ENCODE measurements around the gene PTPRA. TPM values are rescaled to one million over a fixed set of nuclear protein-coding genes. Genes with fewer than 3 reads are reported as not detected.
"Not testable (repeated sequence)": the region's sequence is repeated elsewhere in the genome, so short reads cannot be mapped to it uniquely, and the experiment has no call there.

Gene PTPRA
- total RNA-seq, 1 experiment from 2014 or later = 45.2 TPM

DNA sequence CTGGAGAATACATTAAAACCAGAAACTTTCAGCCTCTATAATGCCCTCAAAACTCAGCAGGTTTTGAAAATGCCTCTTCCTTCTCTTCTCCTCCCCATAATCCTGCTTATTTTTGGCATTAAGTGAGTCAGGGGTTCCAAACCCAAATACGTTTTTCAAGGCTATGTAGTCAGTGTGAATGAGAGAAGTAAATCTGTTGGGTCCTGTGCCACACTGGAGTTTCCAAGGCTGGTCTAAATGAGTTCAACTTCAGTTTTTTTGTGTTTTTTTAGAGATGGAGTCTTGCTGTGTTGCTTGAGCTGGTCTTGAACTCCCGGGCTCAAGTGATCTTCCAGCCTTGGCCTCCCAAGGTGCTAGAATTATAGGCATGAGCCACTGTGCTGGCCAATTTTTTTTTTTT, 20.9 kb downstream of the PTPRA start:
- Mint-ChIP-seq H3K9me3 (peaks cover 0 to 7% of the 10 kb centered on the region in 2 experiments; a peak in 2 of 5 replicates), H3K36me3 (ENCODE audit: insufficient read depth in 1 of 3, low read depth in 3 of 3) (peaks cover 5 to 9% (median 7%) of the 10 kb centered on the region in 3 experiments), H3K4me1 (no peaks in the 10 kb centered on the region), H3K27me3 (ENCODE audit: low read depth) (no peaks in the 10 kb centered on the region), H3K4me3 (no peak overlapping the region), H3K27ac (no peak overlapping the region)
- peaks cover 11% of the 10 kb centered on the region; the same call in 1 of the 2 replicates for H3K79me2 ChIP-seq (ENCODE audit: insufficient read depth, low read length)
- no peak overlapping the region for H3K56ac ChIP-seq (ENCODE audit: insufficient read length, low read depth, low read length)
- H2BK12ac ChIP-seq (ENCODE audit: insufficient read length, low read depth, low read length) = no peak overlapping the region
- no peak overlapping the region for H3K27ac ChIP-seq (ENCODE audit: insufficient read length, low read depth, low read length)
- no peaks in the 10 kb centered on the region for H3K23me2 ChIP-seq (ENCODE audit: insufficient read length, low read depth, low read length, poor library complexity, severe bottlenecking)
- H2AK5ac ChIP-seq (ENCODE audit: insufficient read length, low read length) = no peak overlapping the region
- no peak overlapping the region for H3K14ac ChIP-seq (ENCODE audit: insufficient read depth, low read length)
- no peaks in the 10 kb centered on the region for H3K27me3 ChIP-seq (ENCODE audit: insufficient read depth, low read length)
- H4K91ac ChIP-seq (ENCODE audit: insufficient read length, low read depth, low read length) = no peak overlapping the region
- no peaks in the 10 kb centered on the region for H3K9me3 ChIP-seq (ENCODE audit: control insufficient read depth, low read depth, low read length)
- WGBS (ENCODE audit: extremely low coverage, insufficient read length, low lambda C conversion rate) = no CpG with 5 or more reads among the region's 2 CpGs
- no peak overlapping the region for H2AFZ ChIP-seq (ENCODE audit: low read length)
- H3K18ac ChIP-seq (ENCODE audit: insufficient read length, low read depth, low read length) = no peak overlapping the region
- DNase-seq = no peak
- no peak overlapping the region for H2BK20ac ChIP-seq (ENCODE audit: low read depth, low read length, poor library complexity, severe bottlenecking)
- no peak overlapping the region for H3K9ac ChIP-seq (ENCODE audit: extremely low read depth, insufficient read length, low read length)
- no peak overlapping the region for H2BK5ac ChIP-seq (ENCODE audit: insufficient read length, low read length)
- H4K8ac ChIP-seq (replicated peaks; ENCODE audit: insufficient read length, low read depth, low read length) = no peak overlapping the region
- H4K5ac ChIP-seq (ENCODE audit: insufficient read length, low read depth, low read length) = no peak overlapping the region
- TF ChIP-seq, protein P1, sequence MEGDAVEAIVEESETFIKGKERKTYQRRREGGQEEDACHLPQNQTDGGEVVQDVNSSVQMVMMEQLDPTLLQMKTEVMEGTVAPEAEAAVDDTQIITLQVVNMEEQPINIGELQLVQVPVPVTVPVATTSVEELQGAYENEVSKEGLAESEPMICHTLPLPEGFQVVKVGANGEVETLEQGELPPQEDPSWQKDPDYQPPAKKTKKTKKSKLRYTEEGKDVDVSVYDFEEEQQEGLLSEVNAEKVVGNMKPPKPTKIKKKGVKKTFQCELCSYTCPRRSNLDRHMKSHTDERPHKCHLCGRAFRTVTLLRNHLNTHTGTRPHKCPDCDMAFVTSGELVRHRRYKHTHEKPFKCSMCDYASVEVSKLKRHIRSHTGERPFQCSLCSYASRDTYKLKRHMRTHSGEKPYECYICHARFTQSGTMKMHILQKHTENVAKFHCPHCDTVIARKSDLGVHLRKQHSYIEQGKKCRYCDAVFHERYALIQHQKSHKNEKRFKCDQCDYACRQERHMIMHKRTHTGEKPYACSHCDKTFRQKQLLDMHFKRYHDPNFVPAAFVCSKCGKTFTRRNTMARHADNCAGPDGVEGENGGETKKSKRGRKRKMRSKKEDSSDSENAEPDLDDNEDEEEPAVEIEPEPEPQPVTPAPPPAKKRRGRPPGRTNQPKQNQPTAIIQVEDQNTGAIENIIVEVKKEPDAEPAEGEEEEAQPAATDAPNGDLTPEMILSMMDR (conservative IDR thresholded peaks at IDR 0.05) = no peak
- H2BK15ac ChIP-seq (ENCODE audit: low read depth, low read length) = no peak overlapping the region
- no peaks in the 10 kb centered on the region for H3K4me1 ChIP-seq (ENCODE audit: insufficient read depth, low read length)
- H3K4me2 ChIP-seq (ENCODE audit: insufficient read depth, insufficient read length, low read length) = no peak overlapping the region
- H3K23ac ChIP-seq (ENCODE audit: insufficient read length, low read depth, low read length) = no peak overlapping the region
- H3K79me1 ChIP-seq (ENCODE audit: insufficient read depth, low read depth, low read length, poor library complexity, severe bottlenecking) = peaks cover 13% of the 10 kb centered on the region
- no peak overlapping the region for H3T11ph ChIP-seq (ENCODE audit: low read length)
- no peak overlapping the region for H2BK120ac ChIP-seq (ENCODE audit: low read depth, low read length, poor library complexity, severe bottlenecking)
- no peak overlapping the region for H3K4ac ChIP-seq (ENCODE audit: low read depth, low read length)
- H4K20me1 ChIP-seq (ENCODE audit: control insufficient read depth, insufficient read depth, insufficient read length) = no peaks in the 10 kb centered on the region

- H4K20me1 ChIP-seq (ENCODE audit: control insufficient read depth, insufficient read depth, insufficient read length); H4K8ac ChIP-seq (replicated peaks; ENCODE audit: insufficient read length, low read depth, low read length); H2AFZ ChIP-seq (ENCODE audit: low read length); H3K4me3 Mint-ChIP-seq; H3K4me1 Mint-ChIP-seq; H3K4me2 ChIP-seq (ENCODE audit: insufficient read depth, insufficient read length, low read length); H3K4me1 ChIP-seq (ENCODE audit: insufficient read depth, low read length); H3K9me3 ChIP-seq (ENCODE audit: control insufficient read depth, low read depth, low read length); H3K18ac ChIP-seq (ENCODE audit: insufficient read length, low read depth, low read length); H3K27me3 ChIP-seq (ENCODE audit: insufficient read depth, low read length); DNase-seq; H3K9ac ChIP-seq (ENCODE audit: extremely low read depth, insufficient read length, low read length); H3K27me3 Mint-ChIP-seq (ENCODE audit: low read depth); H3K4ac ChIP-seq (ENCODE audit: low read depth, low read length); H2BK5ac ChIP-seq (ENCODE audit: insufficient read length, low read length); H3K27ac Mint-ChIP-seq; H3K14ac ChIP-seq (ENCODE audit: insufficient read depth, low read length); H3K23me2 ChIP-seq (ENCODE audit: insufficient read length, low read depth, low read length, poor library complexity, severe bottlenecking); H2BK12ac ChIP-seq (ENCODE audit: insufficient read length, low read depth, low read length); H4K91ac ChIP-seq (ENCODE audit: insufficient read length, low read depth, low read length); H2BK20ac ChIP-seq (ENCODE audit: low read depth, low read length, poor library complexity, severe bottlenecking); H4K5ac ChIP-seq (ENCODE audit: insufficient read length, low read depth, low read length); H3K9me3 Mint-ChIP-seq; H2BK120ac ChIP-seq (ENCODE audit: low read depth, low read length, poor library complexity, severe bottlenecking); H3K27ac ChIP-seq (ENCODE audit: insufficient read length, low read depth, low read length); H3K56ac ChIP-seq (ENCODE audit: insufficient read length, low read depth, low read length); H3T11ph ChIP-seq (ENCODE audit: low read length); H3K36me3 Mint-ChIP-seq (ENCODE audit: insufficient read depth in 1 of 3, low read depth in 3 of 3); H2AK5ac ChIP-seq (ENCODE audit: insufficient read length, low read length); H3K23ac ChIP-seq (ENCODE audit: insufficient read length, low read depth, low read length); H2BK15ac ChIP-seq (ENCODE audit: low read depth, low read length): not testable (repeated sequence)
- H3K79me2 ChIP-seq (ENCODE audit: insufficient read depth, low read length) = peaks cover 12% of the 10 kb centered on the region; the same call in 1 of the 2 replicates
- WGBS (ENCODE audit: extremely low coverage, insufficient read length, low lambda C conversion rate) = no CpG with 5 or more reads among the region's 3 CpGs
- peaks cover 13% of the 10 kb centered on the region for H3K79me1 ChIP-seq (ENCODE audit: insufficient read depth, low read depth, low read length, poor library complexity, severe bottlenecking)
Measured at GRCh38 chr20:2895154-2895553, 21.9 kb downstream of the PTPRA start.
